AG08396 (cell line): Measurements from ENCODE around the gene NPAS3.

ENCODE experiments used
- DNase-seq: peaks from one replicate; pipeline ENCODE4 v3.0.0; 2012; ENCODE audit warnings: low spot score, mixed read lengths

NPAS3 gene

DNA sequence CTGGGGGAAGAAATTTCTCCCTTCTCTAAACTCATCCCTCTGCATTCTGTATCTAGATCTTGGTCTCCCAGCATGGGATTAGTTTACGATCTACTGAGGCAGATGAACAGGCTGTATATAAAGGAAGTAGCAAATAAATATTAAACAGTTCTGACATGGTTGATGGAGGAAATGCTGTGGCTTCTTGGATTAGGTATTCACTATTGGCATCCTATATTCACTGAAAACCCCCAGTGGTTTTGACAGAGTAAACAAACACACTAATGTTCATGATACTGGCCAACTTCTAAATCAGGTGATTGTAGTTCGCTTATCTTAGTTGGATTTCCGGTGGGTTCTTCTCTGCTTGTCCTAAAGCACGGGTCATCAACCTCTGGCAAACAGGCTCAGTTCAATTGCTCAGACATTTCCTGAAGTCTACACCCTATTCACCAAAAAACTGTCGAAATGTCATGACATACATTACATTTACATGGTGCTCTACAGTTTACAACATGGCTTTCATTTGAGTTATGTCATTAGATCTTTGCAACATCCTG is 578.3 kb downstream of the NPAS3 start:
- no peak for DNase-seq

DNA sequence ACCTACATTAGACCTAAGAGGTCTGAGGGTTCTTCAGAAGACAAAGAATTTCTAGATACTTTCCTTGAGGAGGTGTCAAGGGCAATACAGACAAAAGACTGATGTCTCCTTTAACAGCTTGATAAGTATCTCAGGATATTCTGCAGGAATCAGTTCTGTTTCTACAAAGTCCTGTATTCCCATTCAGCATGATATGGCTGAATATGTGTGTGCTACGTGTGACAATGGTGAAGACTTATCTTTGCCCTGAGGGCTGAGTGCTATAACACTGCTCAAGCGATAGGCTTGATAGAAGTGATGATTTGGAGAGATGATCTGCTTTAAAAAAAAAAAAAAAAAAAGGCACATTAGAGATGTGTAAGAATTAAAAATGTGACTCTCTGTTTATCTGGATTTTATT is 582.5 kb downstream of the NPAS3 start:
- DNase-seq: no peak

DNA sequence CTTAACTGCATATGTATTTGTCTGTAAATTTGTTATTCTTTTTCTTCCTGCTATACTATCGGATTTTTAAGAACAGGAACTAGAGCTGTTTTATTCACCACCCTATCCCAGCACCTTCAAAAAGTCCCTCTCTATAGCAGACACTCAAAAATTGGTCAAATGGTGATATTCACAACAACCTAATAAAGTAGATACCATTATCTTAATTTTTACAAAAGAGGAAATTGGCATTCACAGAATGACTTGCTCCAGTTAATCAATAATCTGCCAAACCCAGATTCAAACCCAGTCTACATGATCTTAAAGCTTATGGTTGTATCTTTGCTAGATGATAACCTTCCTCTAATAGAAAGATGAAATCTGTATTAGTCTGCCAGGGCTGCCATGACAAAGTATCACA is 585.6 kb downstream of the NPAS3 start:
- DNase-seq: no peak

DNA sequence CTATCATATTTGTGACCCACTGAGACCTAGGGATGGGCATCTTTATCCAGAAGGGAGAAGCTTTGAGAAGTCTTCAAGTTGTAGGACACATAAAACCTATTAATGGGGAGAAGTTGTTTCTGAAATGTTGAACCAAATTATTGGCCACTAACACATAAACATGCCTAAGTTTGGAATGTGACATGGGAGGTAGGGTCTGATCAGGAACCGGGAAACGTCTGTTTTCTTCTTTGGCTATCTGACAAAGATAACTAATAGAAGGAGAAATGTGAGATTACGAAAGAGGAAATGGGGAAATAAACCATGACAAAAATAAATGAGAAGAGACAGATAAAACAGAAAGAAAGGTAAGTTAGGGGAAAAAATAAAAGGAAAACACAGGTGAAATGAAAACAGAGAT is 586.9 kb downstream of the NPAS3 start:
- no peak for DNase-seq

DNA sequence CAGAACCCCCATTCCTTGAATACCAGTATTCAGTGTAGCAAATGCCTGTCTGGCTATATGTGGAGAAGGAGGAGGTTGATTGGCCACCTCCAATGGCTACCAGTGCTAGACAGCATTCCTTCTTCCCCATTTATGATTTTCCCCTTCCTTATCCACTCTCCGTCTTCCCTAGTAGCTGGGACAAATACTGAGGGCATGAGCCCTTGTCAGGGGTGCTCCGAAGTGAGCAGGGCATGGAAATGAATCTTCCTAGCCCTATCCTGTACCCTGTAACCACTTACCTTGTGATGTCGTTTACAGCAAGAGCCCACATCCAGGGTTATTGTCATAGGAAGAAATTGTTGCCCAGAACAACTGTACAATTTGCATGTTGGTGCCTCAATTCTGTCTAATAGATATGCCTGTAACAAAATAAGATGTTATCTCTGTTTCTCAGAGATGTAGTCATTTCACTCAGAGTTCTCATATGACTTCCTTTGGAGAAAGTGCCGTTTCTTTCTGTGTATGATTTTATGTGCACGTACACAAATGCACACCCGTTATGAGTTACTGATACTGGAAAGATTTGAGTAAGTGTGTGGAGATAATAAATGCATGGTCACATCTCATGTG is 588.5 kb downstream of the NPAS3 start:
- DNase-seq: no peak

DNA sequence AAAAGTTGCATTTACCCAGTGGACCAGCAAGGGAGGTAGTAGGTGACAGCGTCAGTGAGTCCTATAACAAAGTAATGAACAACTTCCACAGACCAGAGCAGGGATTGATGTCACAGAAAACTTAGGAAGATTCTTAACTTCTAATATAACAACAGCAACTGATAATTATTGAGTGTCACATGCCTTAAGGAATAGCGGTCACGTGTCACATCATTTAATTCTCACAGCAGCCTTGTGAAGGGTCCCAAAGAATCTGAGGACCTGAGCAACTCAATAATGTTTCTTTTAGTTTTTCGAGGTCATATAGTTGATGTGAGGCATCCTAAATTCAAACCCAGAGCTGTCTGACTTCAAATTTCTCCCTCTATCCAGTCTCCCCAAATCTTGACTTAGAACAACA is 590.0 kb downstream of the NPAS3 start:
- DNase-seq: no peak

DNA sequence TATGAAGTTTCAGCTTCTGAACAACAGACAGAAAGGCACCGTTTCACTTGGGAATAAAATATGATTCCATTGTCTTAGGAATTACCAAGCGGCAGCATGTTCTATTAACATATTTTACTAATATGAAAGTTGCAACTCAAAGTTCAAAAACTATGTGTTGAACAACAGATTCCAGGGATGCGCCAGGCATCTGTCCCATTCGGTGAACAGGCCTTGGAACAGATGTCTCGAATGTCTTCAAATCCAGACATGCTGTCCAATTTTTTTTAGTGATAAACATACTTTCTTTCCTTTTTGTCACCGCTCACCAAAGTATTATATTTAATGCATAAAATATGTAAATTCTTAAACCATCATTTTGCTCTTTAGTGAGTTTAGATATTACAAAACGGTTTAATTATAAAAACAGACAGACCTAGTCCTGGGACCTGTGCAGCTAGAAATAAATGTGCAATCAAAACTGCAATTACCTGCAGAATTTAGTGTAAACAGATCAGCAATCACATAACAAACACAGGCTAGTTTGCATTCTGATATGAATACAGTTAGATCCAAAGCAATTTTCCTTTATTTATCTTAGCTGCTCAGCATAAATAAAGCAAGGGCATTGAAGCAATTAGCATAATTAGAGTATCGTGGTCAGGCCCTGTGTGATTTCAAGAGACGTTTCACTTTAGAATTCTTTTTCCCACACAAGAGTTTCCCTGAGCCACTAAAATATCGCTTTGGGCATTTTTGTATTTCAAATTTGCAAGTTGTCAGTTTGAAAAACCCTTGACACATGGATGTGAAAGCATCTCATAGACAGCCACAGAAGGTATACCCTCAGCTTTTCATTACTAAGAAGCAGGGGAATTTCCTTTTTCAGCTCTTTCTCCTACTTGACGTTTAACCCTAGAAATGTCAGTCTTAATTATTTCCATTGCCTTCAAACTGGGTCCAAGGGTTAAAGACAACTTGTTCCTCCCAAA is 591.4 kb downstream of the NPAS3 start:
- DNase-seq: no peak

DNA sequence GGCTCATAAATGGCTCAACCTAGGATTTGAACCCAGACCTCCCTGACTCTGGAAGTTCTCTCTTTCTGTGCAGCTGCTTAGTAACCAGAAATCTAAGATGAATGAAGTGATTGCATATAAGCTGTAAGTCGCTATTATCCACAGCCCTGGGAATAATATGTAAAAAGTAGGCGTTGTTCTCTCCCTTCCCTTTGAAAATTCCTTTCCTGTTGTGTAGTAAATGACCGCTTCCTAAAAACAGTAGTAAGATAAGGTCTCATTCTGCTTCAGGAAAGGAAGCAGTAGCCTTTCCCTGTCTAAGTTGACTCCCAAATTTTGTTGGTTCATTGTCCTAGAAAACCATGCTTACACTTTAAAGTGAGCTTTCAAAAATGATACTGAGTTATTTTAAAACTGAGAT is 593.9 kb downstream of the NPAS3 start:
- no peak for DNase-seq

DNA sequence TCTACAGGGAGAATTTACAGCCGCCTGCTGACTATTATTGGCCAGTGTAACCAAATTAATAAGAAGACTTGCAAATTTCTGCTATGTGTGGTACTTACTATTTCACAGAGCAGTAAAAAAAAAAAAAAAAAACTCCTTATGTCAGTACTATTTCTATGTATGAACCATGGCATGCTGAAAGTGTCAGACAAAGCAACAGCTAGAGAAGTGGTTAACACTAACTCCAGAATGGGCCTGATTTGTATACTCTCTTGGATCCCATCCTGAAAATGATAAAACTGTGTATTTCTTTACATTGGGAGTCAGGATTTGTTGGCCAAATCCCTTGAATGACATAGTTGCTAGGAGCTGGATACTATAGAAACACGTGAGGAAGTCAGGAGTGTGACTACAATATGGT is 595.4 kb downstream of the NPAS3 start:
- DNase-seq: no peak

DNA sequence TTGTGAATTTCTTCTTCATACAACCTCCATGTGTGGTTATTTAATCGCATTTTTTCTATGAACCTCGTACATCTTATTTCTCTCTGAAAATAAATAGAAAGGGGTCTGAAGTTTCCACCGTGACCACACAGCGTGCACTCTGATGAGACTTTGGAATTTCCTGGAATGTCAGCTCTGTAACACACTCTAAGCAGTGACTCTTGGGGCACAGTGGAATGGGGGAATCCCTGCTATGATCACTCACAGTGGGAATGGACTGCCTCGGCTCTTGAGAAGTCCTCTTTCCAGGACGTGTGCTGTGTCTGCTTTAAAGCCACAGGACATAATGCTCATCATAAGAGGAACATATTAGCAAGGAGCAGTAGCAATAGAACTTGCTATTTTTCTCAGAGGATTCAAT is 596.0 kb downstream of the NPAS3 start:
- DNase-seq: no peak

DNA sequence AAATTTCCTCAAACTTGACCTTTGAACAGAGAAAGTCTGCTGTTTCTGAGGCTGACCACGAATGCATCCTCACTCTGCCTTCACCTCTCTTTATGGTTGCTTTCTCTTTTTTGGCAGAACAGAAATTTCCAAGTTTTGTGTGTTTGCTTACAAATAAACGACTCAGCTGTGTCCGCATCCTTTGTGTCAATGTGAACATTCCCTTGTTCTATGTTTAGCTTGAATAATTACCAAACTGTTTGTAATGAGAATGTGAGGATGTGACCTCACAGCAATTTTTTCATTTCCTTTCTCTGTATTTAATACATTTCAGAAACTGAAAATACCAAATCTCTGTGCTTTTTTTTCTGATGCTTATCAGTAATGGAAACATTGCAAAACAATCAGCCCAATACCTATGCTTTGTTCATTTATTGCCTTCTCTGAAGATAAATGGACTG is 601.3 kb downstream of the NPAS3 start:
- DNase-seq: no peak

DNA sequence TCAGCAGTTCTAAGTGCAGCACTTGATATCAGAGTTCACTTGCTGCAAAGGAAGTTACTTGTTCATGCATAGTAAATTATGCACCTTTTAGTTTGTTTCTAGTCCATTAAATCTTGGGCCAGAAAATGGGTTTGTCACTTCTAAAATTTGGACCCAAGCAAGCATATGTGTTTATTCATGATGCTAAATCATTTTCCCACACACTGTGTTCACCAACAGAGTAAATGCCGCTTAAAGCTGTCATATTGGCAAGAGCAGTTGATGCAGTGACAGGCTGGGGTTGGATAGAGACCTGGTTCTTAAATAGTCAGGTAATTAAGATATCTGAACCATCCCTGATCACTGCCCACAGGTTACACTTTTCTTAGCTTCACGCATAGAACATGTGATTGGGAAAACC is 602.5 kb downstream of the NPAS3 start:
- DNase-seq: no peak

DNA sequence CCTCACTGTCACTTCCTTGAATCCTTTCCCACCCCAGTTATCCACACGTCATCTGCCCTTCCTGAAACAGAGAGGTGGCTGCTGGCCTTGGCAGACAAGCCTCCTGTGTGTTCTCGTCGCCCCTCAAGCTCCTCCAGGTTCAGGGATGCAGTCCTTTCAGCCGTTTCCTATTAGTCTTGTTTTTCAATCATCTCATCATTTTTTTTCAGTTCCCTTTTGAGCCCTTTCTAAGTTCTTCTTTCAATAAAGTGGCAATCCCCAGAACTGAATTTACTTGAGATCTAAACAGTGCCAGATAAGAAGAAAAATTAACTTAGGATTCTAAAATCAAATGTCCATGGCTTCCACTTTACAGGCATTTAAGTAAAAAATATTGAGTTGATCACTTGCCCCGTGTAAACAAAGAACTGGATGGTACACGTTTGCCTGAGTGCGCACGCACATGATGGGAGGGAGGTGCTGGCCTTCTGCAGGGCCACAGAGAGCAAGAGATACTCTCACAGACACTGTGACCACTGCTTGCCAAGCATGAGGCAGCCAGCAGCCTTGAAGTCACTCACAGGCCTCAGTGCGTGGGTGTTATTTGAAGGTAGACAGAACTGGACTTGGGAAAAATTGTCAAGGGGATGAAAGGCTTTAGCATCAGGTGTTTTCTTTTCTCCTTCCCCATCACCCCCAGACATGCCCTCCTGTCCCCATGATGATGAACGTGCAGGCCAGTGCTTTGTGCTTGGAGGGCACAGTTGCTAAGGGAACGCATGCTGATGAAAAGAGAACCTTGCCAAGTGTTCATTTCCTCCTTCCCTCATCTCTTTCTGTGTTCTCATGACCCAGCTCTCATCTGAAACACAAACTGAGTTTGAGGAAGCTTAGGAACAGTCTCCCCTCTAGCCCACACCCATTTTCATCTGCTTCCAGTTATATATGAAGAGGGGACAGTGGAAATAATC is 603.9 kb downstream of the NPAS3 start:
- DNase-seq: no peak

DNA sequence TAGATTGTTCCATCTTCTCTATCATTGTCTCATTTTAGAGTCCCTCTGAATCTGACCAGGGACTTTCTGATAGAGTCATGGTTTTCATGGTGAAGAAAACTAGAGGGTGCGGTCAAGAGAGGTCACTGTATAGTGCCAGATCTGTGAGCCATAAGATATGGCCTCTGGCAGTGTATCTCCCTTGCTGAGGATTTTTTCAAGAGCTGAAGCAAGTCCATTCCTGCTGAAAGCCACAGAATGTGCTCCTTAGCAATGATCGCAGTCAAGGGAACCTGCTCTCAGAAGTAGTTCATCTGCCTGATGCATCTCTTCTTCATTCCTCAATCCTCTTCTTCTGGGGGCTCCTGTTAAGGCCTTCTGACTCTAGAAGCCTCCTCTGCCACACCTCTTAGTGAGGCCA is 607.0 kb downstream of the NPAS3 start:
- no peak for DNase-seq

DNA sequence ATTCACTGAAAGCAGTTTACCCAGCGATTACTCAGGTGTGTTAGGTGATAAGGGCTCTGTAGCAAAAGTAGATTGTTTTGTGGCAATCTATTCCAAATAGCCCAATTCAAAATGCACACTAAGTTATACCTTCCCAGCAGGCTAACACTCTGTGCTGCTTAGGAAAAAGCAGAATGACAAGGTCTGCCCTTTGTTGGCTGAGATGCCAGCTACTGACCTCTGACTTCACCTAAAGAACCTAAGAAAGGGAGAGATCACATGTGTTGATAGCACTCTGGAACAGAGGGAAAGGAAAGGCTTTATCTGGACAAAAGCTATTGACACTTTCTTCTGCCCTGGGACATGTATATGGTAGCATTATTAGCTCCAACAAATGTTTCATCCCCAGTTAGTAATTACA is 609.9 kb downstream of the NPAS3 start:
- no peak for DNase-seq

DNA sequence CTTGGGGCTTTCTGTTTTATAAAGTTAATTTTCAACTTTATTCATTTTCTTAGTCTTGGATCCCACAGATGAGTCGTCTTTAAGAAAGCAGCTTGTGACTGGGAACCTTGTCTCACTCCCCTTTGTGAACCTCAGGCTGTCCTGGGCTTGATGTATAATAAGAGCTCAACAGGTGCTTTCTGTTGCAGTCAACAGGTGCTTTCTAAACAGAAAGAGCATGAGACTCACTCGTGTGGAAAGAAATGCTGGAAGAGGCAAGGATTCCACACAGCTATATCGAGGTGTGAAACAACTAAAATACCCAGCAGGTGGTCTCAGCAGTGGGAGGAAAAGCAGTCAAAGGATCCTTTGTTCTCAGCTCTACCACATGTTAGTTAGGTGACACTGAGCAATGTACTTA is 613.3 kb downstream of the NPAS3 start:
- DNase-seq: no peak

DNA sequence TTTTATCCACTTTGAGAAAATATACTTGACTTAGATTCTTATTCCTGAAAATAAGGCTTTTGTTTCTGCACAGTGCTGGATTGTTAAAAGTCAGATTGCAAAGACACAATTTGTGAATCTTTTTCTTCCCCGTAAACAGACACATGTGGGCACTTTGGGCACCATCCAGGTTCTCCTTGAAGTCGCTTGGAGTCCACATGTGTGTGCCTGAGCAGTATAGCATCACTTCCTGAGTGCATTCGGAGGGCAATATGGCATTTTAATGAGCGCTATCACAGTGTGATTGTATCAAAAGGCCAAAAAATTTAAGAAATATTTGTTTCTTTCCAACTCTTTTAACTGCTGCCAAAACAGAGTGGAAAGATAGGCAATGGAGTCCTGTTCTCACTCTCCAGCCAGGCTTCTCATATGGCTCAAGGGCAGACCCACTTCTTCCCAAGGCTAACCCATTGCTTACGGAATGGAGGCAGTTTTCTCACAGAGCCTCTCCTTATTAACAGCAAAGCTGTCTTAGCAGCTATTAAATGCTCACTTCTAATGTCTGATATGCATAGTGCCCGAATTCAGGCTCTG is 615.1 kb downstream of the NPAS3 start:
- DNase-seq: no peak

DNA sequence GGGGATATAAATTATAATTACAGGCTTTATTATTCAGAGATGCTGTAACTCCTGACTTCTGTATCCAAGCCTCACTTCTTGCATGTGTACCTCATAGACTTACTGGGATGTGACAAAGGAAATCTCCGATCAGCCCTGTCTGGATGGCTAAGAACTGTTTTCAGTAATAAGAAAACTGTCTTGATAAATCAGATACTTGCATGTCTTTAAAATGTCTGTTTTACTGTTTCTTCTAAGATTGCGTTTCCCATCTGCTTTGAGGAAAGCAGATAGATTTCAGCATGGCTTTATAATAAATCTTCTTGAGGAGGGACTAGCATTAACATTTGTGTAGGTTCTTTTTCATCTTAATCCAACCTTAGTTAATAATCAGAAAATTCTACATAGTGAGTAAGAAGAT is 616.3 kb downstream of the NPAS3 start:
- no peak for DNase-seq

DNA sequence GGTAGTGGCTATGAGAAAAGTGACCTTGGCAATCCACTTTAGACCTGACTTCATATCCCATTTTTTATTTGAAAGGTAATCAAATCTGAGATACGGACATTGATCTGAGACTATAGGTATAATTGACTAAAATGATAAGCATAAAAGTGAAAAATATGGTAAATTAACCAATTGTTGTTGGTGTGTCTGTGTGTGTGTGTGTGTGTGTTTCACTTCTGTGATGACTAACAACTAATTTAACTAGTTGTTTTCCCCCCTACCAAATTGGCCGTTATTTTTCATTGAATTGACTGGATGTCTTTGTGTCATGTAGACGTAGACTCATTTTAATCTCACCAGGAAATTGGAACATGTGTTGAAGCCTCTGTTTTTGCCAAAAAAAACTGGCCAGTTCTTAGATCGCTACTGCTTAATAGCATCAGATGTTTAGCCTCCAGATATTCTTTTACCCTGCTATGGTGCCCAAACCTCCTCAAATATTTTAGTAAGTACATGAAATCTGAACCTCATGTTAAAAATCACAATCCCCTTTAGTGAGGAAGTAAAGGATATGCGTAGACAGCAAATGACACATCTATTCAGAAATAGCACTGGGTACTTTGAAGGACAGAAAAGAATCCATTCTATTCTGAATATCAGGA is 617.2 kb downstream of the NPAS3 start:
- no peak for DNase-seq

DNA sequence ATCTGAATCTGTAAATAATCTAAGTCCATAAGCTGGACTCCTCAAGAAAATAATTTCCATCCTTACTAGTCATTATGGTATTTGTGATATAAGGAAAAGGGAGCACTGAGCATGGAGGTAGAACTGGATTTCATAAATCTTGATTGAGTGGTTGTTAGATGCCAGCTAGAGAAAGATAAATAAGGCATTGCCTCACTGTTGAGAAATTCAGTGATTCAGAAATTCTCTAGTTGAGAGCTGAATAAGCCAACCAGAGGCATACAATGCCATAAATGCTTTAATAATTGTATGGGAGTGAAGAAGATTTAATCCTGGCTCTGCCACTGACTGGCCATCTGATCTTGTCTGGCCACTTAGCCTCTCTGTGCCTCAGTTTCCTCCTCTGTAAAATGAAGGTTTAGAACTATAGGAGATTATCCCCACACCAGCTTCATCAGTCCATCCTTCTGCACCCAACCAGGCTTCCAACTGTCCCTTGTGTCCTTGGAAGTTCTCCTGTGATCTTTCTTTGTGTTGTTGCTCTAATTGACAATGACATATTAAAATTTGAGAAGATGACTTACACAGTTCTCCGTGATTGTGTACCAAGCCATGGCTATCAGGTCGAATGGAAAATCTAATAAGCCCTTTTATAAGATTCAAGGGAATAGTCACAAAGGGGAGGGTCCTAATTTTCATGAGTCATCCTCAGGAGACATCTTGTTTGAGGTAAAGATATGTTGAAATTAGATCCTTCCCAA is 617.9 kb downstream of the NPAS3 start:
- DNase-seq: no peak
